ENCODE measurements around the gene ABCA4.

DNA sequence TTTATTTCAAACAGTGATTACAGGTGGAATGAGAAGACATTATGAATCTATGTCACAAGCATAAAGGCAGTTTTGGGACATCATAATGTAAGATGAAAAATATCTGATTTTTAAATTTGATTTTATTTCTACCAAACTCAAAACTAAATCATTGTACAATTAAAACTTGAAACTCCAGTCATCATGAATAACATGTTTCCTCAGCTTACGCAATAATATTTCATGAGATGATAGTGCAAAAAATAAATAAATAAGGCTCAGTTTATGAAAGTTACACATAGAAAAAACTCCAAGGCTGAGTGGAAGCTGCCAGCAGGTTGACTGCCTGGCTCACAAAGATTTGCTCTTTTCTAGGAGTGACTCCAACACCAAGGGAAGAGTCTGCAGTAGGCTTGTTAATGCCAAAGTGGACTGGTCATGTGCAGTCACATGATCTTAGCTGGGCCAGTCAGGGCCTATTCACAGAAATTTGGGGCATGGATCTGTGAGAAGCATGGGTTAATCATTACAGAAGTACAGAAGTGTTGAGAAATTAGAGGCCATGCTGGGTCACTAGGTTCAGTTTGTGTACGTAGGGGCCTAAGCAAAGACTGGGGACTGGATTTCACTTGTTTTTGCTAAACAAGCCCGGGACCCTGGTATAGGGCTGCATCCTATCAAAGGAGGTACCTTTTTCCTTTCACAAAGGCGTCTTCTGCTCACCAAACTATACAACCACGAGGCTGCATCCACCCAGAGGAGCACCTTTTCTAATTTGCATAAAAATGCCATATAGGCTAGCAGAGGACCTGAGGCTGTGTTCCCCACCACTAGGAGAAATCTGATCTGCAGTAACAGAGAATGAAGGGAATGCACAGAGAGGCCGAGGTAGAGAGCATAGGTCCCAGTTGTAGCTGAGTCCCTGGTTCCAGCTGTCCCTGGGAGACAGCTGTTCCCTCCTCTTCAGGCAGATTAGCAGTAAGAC is 4.9 kb upstream of the ABCA4 start:
- TF ChIP-seq, protein P1, sequence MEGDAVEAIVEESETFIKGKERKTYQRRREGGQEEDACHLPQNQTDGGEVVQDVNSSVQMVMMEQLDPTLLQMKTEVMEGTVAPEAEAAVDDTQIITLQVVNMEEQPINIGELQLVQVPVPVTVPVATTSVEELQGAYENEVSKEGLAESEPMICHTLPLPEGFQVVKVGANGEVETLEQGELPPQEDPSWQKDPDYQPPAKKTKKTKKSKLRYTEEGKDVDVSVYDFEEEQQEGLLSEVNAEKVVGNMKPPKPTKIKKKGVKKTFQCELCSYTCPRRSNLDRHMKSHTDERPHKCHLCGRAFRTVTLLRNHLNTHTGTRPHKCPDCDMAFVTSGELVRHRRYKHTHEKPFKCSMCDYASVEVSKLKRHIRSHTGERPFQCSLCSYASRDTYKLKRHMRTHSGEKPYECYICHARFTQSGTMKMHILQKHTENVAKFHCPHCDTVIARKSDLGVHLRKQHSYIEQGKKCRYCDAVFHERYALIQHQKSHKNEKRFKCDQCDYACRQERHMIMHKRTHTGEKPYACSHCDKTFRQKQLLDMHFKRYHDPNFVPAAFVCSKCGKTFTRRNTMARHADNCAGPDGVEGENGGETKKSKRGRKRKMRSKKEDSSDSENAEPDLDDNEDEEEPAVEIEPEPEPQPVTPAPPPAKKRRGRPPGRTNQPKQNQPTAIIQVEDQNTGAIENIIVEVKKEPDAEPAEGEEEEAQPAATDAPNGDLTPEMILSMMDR (IDR thresholded peaks at IDR 0.05), result no peak
- no peak for TF ChIP-seq POLR2A (IDR thresholded peaks at IDR 0.05)
